Measurements from ENCODE around the gene PSRC1. TPM values are rescaled to one million over a fixed set of nuclear protein-coding genes. Genes with fewer than 3 reads are reported as not detected.

The PSRC1 gene
- total and polyA plus RNA-seq, 2 donors (not counting 3 experiments of a cell fraction or from before 2014, with no cell fraction given) = 25.0 to 29.3 TPM

- no peaks in the 10 kb centered on the region for H3K79me2 ChIP-seq (ENCODE audit: control insufficient read depth, insufficient read depth, low read length)
- TF ChIP-seq JUN (IDR thresholded peaks at IDR 0.05; ENCODE audit: borderline replicate concordance, insufficient read depth, insufficient read length, low read depth) (no peak), CTCF (IDR thresholded peaks at IDR 0.05; ENCODE audit: extremely low read depth in 1 of 2, insufficient read depth in 1 of 2, low read depth in 1 of 2, low read length in 2 of 2) (no peak), EZH2 (IDR thresholded peaks at IDR 0.05; ENCODE audit: borderline replicate concordance, low read depth, low read length, severe bottlenecking) (no peak), GATA2 (IDR thresholded peaks at IDR 0.05; ENCODE audit: insufficient read depth, insufficient read length, low read depth, low read length) (no peak), MYC (IDR thresholded peaks at IDR 0.05; ENCODE audit: low read depth, low read length) (no peak), POLR2AphosphoS5 (IDR thresholded peaks at IDR 0.05; ENCODE audit: insufficient read depth, low read depth, low read length) (no peak), FOS (IDR thresholded peaks at IDR 0.05; ENCODE audit: borderline replicate concordance, insufficient read depth, low read length) (no peak), POLR2A (IDR thresholded peaks at IDR 0.05; ENCODE audit: low read depth, low read length) (no peak), MAX (IDR thresholded peaks at IDR 0.05; ENCODE audit: insufficient read depth, insufficient read length) (no peak)
- BruUV-seq (replicated peaks) = no TSS peak
- dilution Hi-C loops (cut with MboI; ENCODE audit: extremely low pct_ligation_motif_present, low sequenced_read_pairs) (no loop called here), intact Hi-C loops (cut with micrococcal nuclease) (no loop called here)
- H3K4me1 ChIP-seq (ENCODE audit: control insufficient read depth, extremely low read depth, insufficient read depth, low read length) = no peaks in the 10 kb centered on the region
- no peak overlapping the region for H3K4me3 ChIP-seq (replicated peaks in 1 of 3; ENCODE audit: insufficient read depth in 1 of 3, low read depth in 1 of 3, low read length in 3 of 3)
- no peak overlapping the region for H3K9ac ChIP-seq (replicated peaks; ENCODE audit: extremely low read depth, insufficient read depth, low read length)
- H3K4me2 ChIP-seq (ENCODE audit: insufficient read depth, low read length) = no peak overlapping the region
- DNase-seq (ENCODE audit: low read depth, low spot score) (no peak), FAIRE-seq (no peak)
- H3K9me3 ChIP-seq (replicated peaks; ENCODE audit: control insufficient read depth, insufficient read depth, low read length) = no peaks in the 10 kb centered on the region
- H3K27ac ChIP-seq (ENCODE audit: insufficient read depth, low read depth, low read length) = no peak overlapping the region
- no peaks in the 10 kb centered on the region for H3K27me3 ChIP-seq (ENCODE audit: control insufficient read depth in 2 of 2, insufficient read depth in 2 of 2, low read length in 2 of 2)
- no peaks in the 10 kb centered on the region for H4K20me1 ChIP-seq (replicated peaks; ENCODE audit: control insufficient read depth, extremely low read depth, insufficient read depth, low read length)
- H2AFZ ChIP-seq (ENCODE audit: low read depth, low read length) = no peak overlapping the region
- POLR2A ChIA-PET = no interaction called here
- CTCF ChIA-PET = interaction anchor here (0.8 to 5.5 kb wide), 2 partner anchors 10 to 132 kb away, joined by 4 to 124 read pairs; partner anchors contain the start of gene SORT1
- H3K36me3 ChIP-seq (ENCODE audit: control insufficient read depth in 2 of 2, extremely low read depth in 1 of 2, insufficient read depth in 2 of 2, low read length in 2 of 2) = no peaks in the 10 kb centered on the region
- no peaks in the 10 kb centered on the region for H3K9me1 ChIP-seq (replicated peaks; ENCODE audit: control insufficient read depth, extremely low read depth, insufficient read depth, low read length)
Observed at GRCh38 chr1:109267743-109268300, 15.1 kb downstream of the PSRC1 start.

All from endothelial cell of umbilical vein (primary cell).